ENCODE measurements around the gene PDC. TPM values are rescaled to one million over a fixed set of nuclear protein-coding genes. Genes with fewer than 3 reads are reported as not detected.
A peak's percentile ranks its signal among the peaks of the same experiment; 100 is the strongest.

Gene PDC
- polyA plus RNA-seq, 2 of the 4 experiments (the other 2 are of a cell fraction): not detected

DNA sequence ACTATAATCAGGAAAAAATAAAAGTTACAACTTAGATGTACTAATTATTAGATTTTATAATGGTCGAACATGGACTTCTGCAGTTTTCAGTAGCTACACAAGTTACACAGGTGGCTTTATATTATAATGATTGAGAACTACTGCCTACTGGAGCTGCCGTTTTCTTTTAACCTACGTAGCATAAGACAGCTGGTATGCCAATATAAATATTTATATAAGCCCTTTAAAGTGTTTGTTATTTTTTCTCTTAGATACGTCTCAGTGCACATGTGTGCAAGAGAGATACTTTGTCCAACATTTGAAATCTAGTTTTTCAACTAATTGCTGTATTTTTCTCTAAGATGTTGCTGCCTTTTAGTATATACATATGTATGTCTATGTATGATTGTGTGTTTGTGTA, 42.4 kb downstream of the PDC start:
- ATAC-seq (no peak), FAIRE-seq (no peak)
- WGBS (ENCODE audit: missing lambda C conversion rate): 84% methylated on average over 4 of the region's 4 CpGs

DNA sequence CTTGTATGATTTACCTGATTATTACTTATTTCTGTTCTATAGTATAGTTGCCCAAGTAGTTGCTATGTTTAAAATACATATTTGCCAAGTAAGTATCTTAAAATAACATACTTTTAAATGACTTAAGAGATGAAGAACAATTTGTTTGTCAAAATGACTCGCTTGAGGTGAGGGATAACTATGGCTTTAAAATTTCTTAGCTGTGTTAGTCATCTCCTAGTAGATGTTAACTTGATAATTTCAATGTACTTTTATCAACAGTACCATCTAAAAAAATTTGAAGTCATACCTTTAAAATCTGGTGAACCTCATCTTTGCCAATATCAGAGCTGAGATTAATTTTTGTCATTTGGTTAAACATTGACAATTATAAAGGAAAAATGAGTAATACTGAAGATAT, 47.6 kb downstream of the PDC start:
- ChIA-PET POLR2A (no interaction called here), CTCF (no interaction called here)
- DNase-seq (ENCODE audit: low read depth in 1 of 2, low spot score in 1 of 2): no peak
- H3K4me3 ChIP-seq: no peak overlapping the region
- no peak overlapping the region for H3K4me2 ChIP-seq
- no peak for ATAC-seq
- no peak overlapping the region for H3K27ac ChIP-seq
- H3K4me1 ChIP-seq: peaks cover 9% of the 10 kb centered on the region; the same call in 1 of the 3 replicates
- TF ChIP-seq FOSB (CRISPR knock-in tag; IDR thresholded peaks at IDR 0.05) (no peak), HOXA7 (CRISPR knock-in tag; IDR thresholded peaks at IDR 0.05) (no peak), FOSL2 (IDR thresholded peaks at IDR 0.05) (no peak), FOSL2 (CRISPR knock-in tag; IDR thresholded peaks at IDR 0.05) (no peak), GATA3 (IDR thresholded peaks at IDR 0.05; ENCODE audit: borderline replicate concordance) (no peak)
- WGBS (ENCODE audit: missing lambda C conversion rate): 69% methylated on average over 1 of the region's 1 CpG
- FAIRE-seq: peak; percentile 39
- no peaks in the 10 kb centered on the region for H3K9me3 ChIP-seq

More for the DNA sequence above, 42.4 kb downstream of the PDC start:
- H3K9me3 ChIP-seq: no peaks in the 10 kb centered on the region
- H3K4me2 ChIP-seq: no peak overlapping the region
- H3K4me3 ChIP-seq: no peak overlapping the region
- H3K27ac ChIP-seq: no peak overlapping the region
- no peak for DNase-seq (ENCODE audit: low read depth in 1 of 2, low spot score in 1 of 2)
- peaks cover 3% of the 10 kb centered on the region; the same call in 1 of the 3 replicates for H3K4me1 ChIP-seq
- ChIA-PET CTCF (interaction anchor here (0.8 to 1.1 kb wide), 2 partner anchors 60 to 265 kb away, joined by 3 read pairs; no protein-coding TSS in a partner anchor), POLR2A (no interaction called here)
- TF ChIP-seq EHMT2 (IDR thresholded peaks at IDR 0.05; ENCODE audit: low read depth) (no peak), FOSB (CRISPR knock-in tag; IDR thresholded peaks at IDR 0.05) (no peak), TFCP2L1 (CRISPR knock-in tag; IDR thresholded peaks at IDR 0.05) (no peak), JUN (IDR thresholded peaks at IDR 0.05) (no peak), POLR2A (IDR thresholded peaks at IDR 0.05; ENCODE audit: low read length) (no peak), MYC (IDR thresholded peaks at IDR 0.05; ENCODE audit: borderline replicate concordance, low read length) (no peak), KDM5A (IDR thresholded peaks at IDR 0.05) (no peak), GATA3 (IDR thresholded peaks at IDR 0.05; ENCODE audit: borderline replicate concordance) (no peak), PHF8 (IDR thresholded peaks at IDR 0.05; ENCODE audit: borderline replicate concordance, low read depth) (no peak), CEBPB (IDR thresholded peaks at IDR 0.05) (no peak), ZC3H11A (IDR thresholded peaks at IDR 0.05) (no peak), MAZ (IDR thresholded peaks at IDR 0.05; ENCODE audit: borderline replicate concordance, low read depth, low read length) (no peak)
- TF ChIP-seq, protein P1, sequence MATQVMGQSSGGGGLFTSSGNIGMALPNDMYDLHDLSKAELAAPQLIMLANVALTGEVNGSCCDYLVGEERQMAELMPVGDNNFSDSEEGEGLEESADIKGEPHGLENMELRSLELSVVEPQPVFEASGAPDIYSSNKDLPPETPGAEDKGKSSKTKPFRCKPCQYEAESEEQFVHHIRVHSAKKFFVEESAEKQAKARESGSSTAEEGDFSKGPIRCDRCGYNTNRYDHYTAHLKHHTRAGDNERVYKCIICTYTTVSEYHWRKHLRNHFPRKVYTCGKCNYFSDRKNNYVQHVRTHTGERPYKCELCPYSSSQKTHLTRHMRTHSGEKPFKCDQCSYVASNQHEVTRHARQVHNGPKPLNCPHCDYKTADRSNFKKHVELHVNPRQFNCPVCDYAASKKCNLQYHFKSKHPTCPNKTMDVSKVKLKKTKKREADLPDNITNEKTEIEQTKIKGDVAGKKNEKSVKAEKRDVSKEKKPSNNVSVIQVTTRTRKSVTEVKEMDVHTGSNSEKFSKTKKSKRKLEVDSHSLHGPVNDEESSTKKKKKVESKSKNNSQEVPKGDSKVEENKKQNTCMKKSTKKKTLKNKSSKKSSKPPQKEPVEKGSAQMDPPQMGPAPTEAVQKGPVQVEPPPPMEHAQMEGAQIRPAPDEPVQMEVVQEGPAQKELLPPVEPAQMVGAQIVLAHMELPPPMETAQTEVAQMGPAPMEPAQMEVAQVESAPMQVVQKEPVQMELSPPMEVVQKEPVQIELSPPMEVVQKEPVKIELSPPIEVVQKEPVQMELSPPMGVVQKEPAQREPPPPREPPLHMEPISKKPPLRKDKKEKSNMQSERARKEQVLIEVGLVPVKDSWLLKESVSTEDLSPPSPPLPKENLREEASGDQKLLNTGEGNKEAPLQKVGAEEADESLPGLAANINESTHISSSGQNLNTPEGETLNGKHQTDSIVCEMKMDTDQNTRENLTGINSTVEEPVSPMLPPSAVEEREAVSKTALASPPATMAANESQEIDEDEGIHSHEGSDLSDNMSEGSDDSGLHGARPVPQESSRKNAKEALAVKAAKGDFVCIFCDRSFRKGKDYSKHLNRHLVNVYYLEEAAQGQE (IDR thresholded peaks at IDR 0.05): no peak

DNA sequence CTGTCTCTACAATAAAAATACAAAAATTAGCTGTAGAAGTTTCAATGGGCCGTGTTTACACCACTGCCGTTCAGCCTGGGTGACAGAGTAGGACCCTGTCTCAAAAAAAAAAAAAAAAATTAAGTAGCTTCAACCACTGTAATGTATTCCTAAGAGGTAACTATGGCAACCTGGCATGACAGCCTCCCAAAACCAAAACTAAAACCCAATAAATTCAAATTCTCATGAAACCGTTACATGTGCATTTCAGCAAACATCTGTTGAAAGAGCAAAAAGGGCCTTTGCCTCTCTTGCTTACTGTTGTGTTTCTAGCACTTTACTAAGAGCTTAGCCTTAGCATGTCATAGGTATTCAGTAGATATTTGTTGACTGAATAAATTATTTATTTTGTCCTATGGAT, 51.8 kb downstream of the PDC start:
- no peak for TF ChIP-seq JUNB (IDR thresholded peaks at IDR 0.05)
- no peak for TF ChIP-seq NR3C1 (IDR thresholded peaks at IDR 0.05)
- TF ChIP-seq PHF8 (IDR thresholded peaks at IDR 0.05; ENCODE audit: borderline replicate concordance, low read depth): no peak
- no peak for TF ChIP-seq CHD2 (IDR thresholded peaks at IDR 0.05; ENCODE audit: low read length, partially characterized antibody)
- TF ChIP-seq RARB (CRISPR knock-in tag; IDR thresholded peaks at IDR 0.05): no peak
- no peak for TF ChIP-seq MAFK (IDR thresholded peaks at IDR 0.05; ENCODE audit: partially characterized antibody)
- TF ChIP-seq, protein P2, sequence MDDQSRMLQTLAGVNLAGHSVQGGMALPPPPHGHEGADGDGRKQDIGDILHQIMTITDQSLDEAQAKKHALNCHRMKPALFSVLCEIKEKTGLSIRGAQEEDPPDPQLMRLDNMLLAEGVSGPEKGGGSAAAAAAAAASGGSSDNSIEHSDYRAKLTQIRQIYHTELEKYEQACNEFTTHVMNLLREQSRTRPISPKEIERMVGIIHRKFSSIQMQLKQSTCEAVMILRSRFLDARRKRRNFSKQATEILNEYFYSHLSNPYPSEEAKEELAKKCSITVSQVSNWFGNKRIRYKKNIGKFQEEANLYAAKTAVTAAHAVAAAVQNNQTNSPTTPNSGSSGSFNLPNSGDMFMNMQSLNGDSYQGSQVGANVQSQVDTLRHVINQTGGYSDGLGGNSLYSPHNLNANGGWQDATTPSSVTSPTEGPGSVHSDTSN (IDR thresholded peaks at IDR 0.05): no peak
- no peak for TF ChIP-seq ZC3H11A (IDR thresholded peaks at IDR 0.05)
- TF ChIP-seq HOXB13 (CRISPR knock-in tag; IDR thresholded peaks at IDR 0.05; ENCODE audit: low read depth): no peak
- TF ChIP-seq, protein P3, sequence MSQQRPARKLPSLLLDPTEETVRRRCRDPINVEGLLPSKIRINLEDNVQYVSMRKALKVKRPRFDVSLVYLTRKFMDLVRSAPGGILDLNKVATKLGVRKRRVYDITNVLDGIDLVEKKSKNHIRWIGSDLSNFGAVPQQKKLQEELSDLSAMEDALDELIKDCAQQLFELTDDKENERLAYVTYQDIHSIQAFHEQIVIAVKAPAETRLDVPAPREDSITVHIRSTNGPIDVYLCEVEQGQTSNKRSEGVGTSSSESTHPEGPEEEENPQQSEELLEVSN (IDR thresholded peaks at IDR 0.05; ENCODE audit: borderline replicate concordance, low read depth): no peak
- no peak for TF ChIP-seq HOXB5 (CRISPR knock-in tag; IDR thresholded peaks at IDR 0.05)
- TF ChIP-seq NFE2L2 (conservative IDR thresholded peaks at IDR 0.05; ENCODE audit: low read length): no peak
- TF ChIP-seq, protein P4, sequence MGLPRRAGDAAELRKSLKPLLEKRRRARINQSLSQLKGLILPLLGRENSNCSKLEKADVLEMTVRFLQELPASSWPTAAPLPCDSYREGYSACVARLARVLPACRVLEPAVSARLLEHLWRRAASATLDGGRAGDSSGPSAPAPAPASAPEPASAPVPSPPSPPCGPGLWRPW (IDR thresholded peaks at IDR 0.05): no peak
- TF ChIP-seq POLR2A (IDR thresholded peaks at IDR 0.05; ENCODE audit: low read length): no peak
- TF ChIP-seq, protein P5, sequence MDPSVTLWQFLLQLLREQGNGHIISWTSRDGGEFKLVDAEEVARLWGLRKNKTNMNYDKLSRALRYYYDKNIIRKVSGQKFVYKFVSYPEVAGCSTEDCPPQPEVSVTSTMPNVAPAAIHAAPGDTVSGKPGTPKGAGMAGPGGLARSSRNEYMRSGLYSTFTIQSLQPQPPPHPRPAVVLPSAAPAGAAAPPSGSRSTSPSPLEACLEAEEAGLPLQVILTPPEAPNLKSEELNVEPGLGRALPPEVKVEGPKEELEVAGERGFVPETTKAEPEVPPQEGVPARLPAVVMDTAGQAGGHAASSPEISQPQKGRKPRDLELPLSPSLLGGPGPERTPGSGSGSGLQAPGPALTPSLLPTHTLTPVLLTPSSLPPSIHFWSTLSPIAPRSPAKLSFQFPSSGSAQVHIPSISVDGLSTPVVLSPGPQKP (IDR thresholded peaks at IDR 0.05; ENCODE audit: low read depth, low read length): no peak
- no peak for TF ChIP-seq HEYL (CRISPR knock-in tag; IDR thresholded peaks at IDR 0.05)

More for the DNA sequence above, 51.8 kb downstream of the PDC start:
- POLR2A ChIA-PET: no interaction called here
- no peaks in the 10 kb centered on the region for H3K9me3 ChIP-seq
- WGBS (ENCODE audit: missing lambda C conversion rate): 86% methylated on average over 3 of the region's 3 CpGs
- FAIRE-seq: no peak
- H3K4me3 ChIP-seq: no peak overlapping the region
- H3K4me1 ChIP-seq: peaks cover 9% of the 10 kb centered on the region; the same call in 1 of the 3 replicates
- no peak overlapping the region for H3K27ac ChIP-seq
- H3K4me2 ChIP-seq: no peak overlapping the region
- CTCF ChIA-PET: interaction anchor here (0.6 to 1.0 kb wide), 3 partner anchors 10 to 271 kb away, joined by 3 to 4 read pairs (median 4); partner anchors contain the start of gene PTGS2
- DNase-seq (ENCODE audit: low read depth in 1 of 2, low spot score in 1 of 2): no peak
- ATAC-seq: no peak
